Natural killer cell (primary cell): ENCODE measurements around the gene PDHA2. TPM values are rescaled to one million over a fixed set of nuclear protein-coding genes. Genes with fewer than 3 reads are reported as not detected.
"Not testable (repeated sequence)": the region's sequence is repeated elsewhere in the genome, so short reads cannot be mapped to it uniquely, and the experiment has no call there.

Experiments used
- ATAC-seq, 3 donors: fragments of 150-1000 bp in 2 of 3; fragments of 200-7000 bp in 1 of 3; cut with Tn5 transposase; 1 replicate in 1 of 3; 2 replicates in 2 of 3; pipeline ENCODE4 v1.10.0; 2021; ENCODE audit warnings: mild to moderate bottlenecking in 2 of 3, moderate library complexity in 2 of 3
- DNase-seq, 2 donors: peaks; one replicate each; pipeline versions ENCODE4 v3.0.0 to v3.0.0-alpha.2; 2013 to 2021; ENCODE audit warnings: mixed read lengths in 1 of 2
- H3K27ac ChIP-seq: one replicate; pipeline ENCODE4 v1.5.1; 2013; ENCODE audit warnings: mild to moderate bottlenecking, low read length
- H3K27me3 ChIP-seq: one replicate; pipeline ENCODE4 v1.6.1; 2013; ENCODE audit warnings: low read length; ENCODE audit not compliant: control insufficient read depth, insufficient read depth
- H3K36me3 ChIP-seq: one replicate; pipeline ENCODE4 v1.6.1; 2013; ENCODE audit warnings: low read length; ENCODE audit not compliant: control insufficient read depth, insufficient read depth
- H3K4me1 ChIP-seq: one replicate; pipeline ENCODE4 v1.6.1; 2013; ENCODE audit warnings: low read length; ENCODE audit not compliant: control insufficient read depth, insufficient read depth
- H3K4me3 ChIP-seq: one replicate; pipeline ENCODE4 v1.5.1; 2013; ENCODE audit warnings: low read length
- H3K9me3 ChIP-seq: one replicate; pipeline ENCODE4 v1.6.1; 2013; ENCODE audit warnings: low read length; ENCODE audit not compliant: control insufficient read depth, insufficient read depth
- H3K27ac Mint-ChIP-seq, 2 donors: one replicate each; pipeline ENCODE4 v1.8.0; 2022; ENCODE audit warnings: mild to moderate bottlenecking in 2 of 2, mixed read lengths in 2 of 2, moderate library complexity in 1 of 2
- H3K27me3 Mint-ChIP-seq, 2 donors: one replicate each; pipeline ENCODE4 v1.8.0; 2022; ENCODE audit warnings: low read depth in 2 of 2, mixed read lengths in 2 of 2
- H3K36me3 Mint-ChIP-seq: one replicate; pipeline ENCODE4 v1.8.0; 2022; ENCODE audit warnings: mixed read lengths
- H3K4me1 Mint-ChIP-seq, 2 donors: one replicate each; pipeline ENCODE4 v1.8.0; 2022; ENCODE audit warnings: mixed read lengths in 2 of 2
- H3K4me3 Mint-ChIP-seq: one replicate; pipeline ENCODE4 v1.8.0; 2022; ENCODE audit warnings: mild to moderate bottlenecking, moderate library complexity, mixed read lengths
- H3K9me3 Mint-ChIP-seq, 2 donors: one replicate each; pipeline ENCODE4 v1.8.0; 2022; ENCODE audit warnings: mixed read lengths in 2 of 2
- WGBS: methylation state at CpG from one replicate; pipeline ENCODE4 v1.1.7; 2013; ENCODE audit warnings: missing lambda C conversion rate; ENCODE audit not compliant: insufficient coverage; 5-methylcytosine and 5-hydroxymethylcytosine counted together
- intact Hi-C: fragments of 100-400 bp; cut with micrococcal nuclease; formaldehyde crosslinking; loops from one replicate; pipeline ENCODE4 v1.14.2; 2022
- total RNA-seq, 4 donors: library from RNA; stranded (reverse); fragments of 120-200 nt in 1 of 4; gene quantifications; one replicate each; pipeline versions ENCODE4 v1.2.3 to v1.2.4, GENCODE V29; 2013 to 2022
- TF ChIP-seq, protein P1 (sequence below): fragments of 200-600 bp; IDR thresholded peaks from one replicate; pipeline ENCODE4 v1.8.0; 2022; ENCODE audit warnings: antibody characterized with exemption

PDHA2 gene
- total RNA-seq, 3 donors from 2014 or later (not counting 1 experiment from before 2014, with no cell fraction given), result not detected

DNA sequence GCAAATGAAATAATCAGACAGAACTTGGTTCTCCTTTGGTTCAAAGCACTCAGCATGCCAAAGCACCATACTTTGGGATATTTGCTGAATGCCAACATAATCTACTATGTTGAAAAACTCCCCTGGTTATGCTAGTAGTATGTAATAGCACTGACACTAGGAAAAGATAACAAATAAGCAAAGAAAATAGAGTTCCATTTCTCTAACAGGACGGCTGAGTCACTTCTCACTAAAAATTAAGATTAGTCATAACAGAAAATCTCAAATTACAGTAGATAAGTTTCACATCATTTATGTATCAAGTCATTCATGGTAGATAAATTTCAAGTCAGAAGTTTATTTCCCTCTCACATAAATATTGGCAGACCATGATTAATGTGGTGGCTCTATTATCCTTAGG lies 17.9 kb downstream of the PDHA2 start:
- H3K36me3 Mint-ChIP-seq, result no peaks in the 10 kb centered on the region
- H3K36me3 ChIP-seq, result no peaks in the 10 kb centered on the region
- no peaks in the 10 kb centered on the region for H3K4me1 ChIP-seq
- H3K27ac Mint-ChIP-seq, result no peak overlapping the region
- no peaks in the 10 kb centered on the region for H3K4me1 Mint-ChIP-seq
- no peak overlapping the region for H3K27ac ChIP-seq
- no peaks in the 10 kb centered on the region for H3K27me3 Mint-ChIP-seq
- H3K9me3 Mint-ChIP-seq, result peaks cover 0 to 5% of the 10 kb centered on the region in 2 donors
- H3K9me3 ChIP-seq, result no peaks in the 10 kb centered on the region
- no CpG with 5 or more reads among the region's 1 CpG for WGBS
- H3K4me3 ChIP-seq, result no peak overlapping the region
- ATAC-seq, result no peak
- H3K4me3 Mint-ChIP-seq, result no peak overlapping the region
- no peaks in the 10 kb centered on the region for H3K27me3 ChIP-seq
- TF ChIP-seq, protein P1, sequence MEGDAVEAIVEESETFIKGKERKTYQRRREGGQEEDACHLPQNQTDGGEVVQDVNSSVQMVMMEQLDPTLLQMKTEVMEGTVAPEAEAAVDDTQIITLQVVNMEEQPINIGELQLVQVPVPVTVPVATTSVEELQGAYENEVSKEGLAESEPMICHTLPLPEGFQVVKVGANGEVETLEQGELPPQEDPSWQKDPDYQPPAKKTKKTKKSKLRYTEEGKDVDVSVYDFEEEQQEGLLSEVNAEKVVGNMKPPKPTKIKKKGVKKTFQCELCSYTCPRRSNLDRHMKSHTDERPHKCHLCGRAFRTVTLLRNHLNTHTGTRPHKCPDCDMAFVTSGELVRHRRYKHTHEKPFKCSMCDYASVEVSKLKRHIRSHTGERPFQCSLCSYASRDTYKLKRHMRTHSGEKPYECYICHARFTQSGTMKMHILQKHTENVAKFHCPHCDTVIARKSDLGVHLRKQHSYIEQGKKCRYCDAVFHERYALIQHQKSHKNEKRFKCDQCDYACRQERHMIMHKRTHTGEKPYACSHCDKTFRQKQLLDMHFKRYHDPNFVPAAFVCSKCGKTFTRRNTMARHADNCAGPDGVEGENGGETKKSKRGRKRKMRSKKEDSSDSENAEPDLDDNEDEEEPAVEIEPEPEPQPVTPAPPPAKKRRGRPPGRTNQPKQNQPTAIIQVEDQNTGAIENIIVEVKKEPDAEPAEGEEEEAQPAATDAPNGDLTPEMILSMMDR, result no peak
- no peak for DNase-seq
- intact Hi-C loops, result no loop called here

DNA sequence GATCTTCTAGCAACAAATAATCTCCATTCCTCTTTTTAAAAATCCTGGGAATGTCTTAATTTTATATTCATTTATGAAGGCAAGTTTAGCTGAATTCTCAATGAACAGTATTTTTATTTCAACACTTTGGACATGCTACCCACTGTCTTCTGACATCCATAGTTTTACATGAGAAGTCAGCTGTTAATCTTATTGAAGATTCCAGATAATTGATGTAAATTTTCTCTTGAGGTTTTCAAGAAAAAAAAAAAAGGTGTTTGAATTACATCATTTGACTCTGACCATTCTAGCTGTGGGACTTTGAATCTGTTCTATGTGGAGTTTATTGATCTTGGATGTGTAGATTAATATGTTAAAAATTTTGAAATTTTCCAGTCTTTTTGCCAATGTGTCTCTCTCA lies 28.0 kb downstream of the PDHA2 start:
- H3K4me1 ChIP-seq, result no peaks in the 10 kb centered on the region
- no peaks in the 10 kb centered on the region for H3K36me3 ChIP-seq
- no peaks in the 10 kb centered on the region for H3K27me3 Mint-ChIP-seq
- H3K27ac Mint-ChIP-seq, result no peak overlapping the region
- H3K4me3 Mint-ChIP-seq, result no peak overlapping the region
- peaks cover 2 to 23% of the 10 kb centered on the region in 2 donors for H3K9me3 Mint-ChIP-seq
- H3K27me3 ChIP-seq, result no peaks in the 10 kb centered on the region
- intact Hi-C loops, result no loop called here
- peaks cover 8% of the 10 kb centered on the region for H3K36me3 Mint-ChIP-seq
- DNase-seq (peak in 1 of 2 donors; percentile 1), ATAC-seq (no peak)
- no peak overlapping the region for H3K4me3 ChIP-seq
- TF ChIP-seq, protein P1, result no peak
- H3K9me3 ChIP-seq, result peaks cover 3% of the 10 kb centered on the region
- H3K4me1 Mint-ChIP-seq, result no peaks in the 10 kb centered on the region
- no peak overlapping the region for H3K27ac ChIP-seq

GRCh38 chr4:95869414-95869813 lies 29.5 kb downstream of the PDHA2 start:
- H3K4me1 ChIP-seq, H3K27ac Mint-ChIP-seq, H3K27me3 Mint-ChIP-seq, ATAC-seq, H3K4me1 Mint-ChIP-seq, H3K4me3 Mint-ChIP-seq, intact Hi-C loops, H3K4me3 ChIP-seq, H3K27ac ChIP-seq, H3K36me3 ChIP-seq, H3K9me3 ChIP-seq, H3K36me3 Mint-ChIP-seq, H3K27me3 ChIP-seq, DNase-seq: not testable (repeated sequence)
- no CpG with 5 or more reads among the region's 1 CpG for WGBS
- H3K9me3 Mint-ChIP-seq, result peaks cover 2 to 23% of the 10 kb centered on the region in 2 donors

GRCh38 chr4:95869961-95870500 lies 30.1 kb downstream of the PDHA2 start:
- Histone ChIP-seq H3K4me3 (no peak overlapping the region), H3K4me1 (no peaks in the 10 kb centered on the region), H3K36me3 (no peaks in the 10 kb centered on the region), H3K9me3 (peaks cover 3% of the 10 kb centered on the region), H3K27me3 (no peaks in the 10 kb centered on the region), H3K27ac (no peak overlapping the region)
- Mint-ChIP-seq H3K4me1 (no peaks in the 10 kb centered on the region), H3K9me3 (peaks cover 2 to 24% of the 10 kb centered on the region in 2 donors), H3K4me3 (no peak overlapping the region), H3K27me3 (no peaks in the 10 kb centered on the region), H3K27ac (no peak overlapping the region), H3K36me3 (peaks cover 8% of the 10 kb centered on the region)
- ATAC-seq, result no peak
- intact Hi-C loops, result no loop called here
- no peak for DNase-seq
- 36% methylated on average over 1 of the region's 1 CpG for WGBS
- TF ChIP-seq, protein P1, result no peak
